ENCODE data around the gene KPTN. TPM values are rescaled to one million over a fixed set of nuclear protein-coding genes. Genes with fewer than 3 reads are reported as not detected.
A peak's percentile ranks its signal among the peaks of the same experiment; 100 is the strongest.

KPTN gene
- total RNA-seq = 10 to 100 TPM in 2 of 6 donors, 1 to 10 TPM in 4; 3.5 to 15.8 (median 7.4) TPM

GRCh38 chr19:47483800-47484690 is at the start of gene KPTN:
Gene KPTN, minus strand, starts transcription at chr19:47484219. Its CDS starts 59 bp downstream, at chr19:47484160.
- Histone ChIP-seq H3K4me1 (peaks cover 5 to 26% (median 13%) of the 10 kb centered on the region in 4 donors), H3K36me3 (peaks cover 1 to 23% (median 11%) of the 10 kb centered on the region in 4 donors), H3K27ac (peak within 1 kb of the TSS; percentile 90 to 95 (median 92)), H3K9me3 (no peaks in the 10 kb centered on the region), H3K27me3 (no peaks in the 10 kb centered on the region), H3K4me3 (peak within 1 kb of the TSS; percentile 53 to 68 (median 62))
- DNase-seq (peak; percentile 91 to 99), ATAC-seq (ENCODE audit: low FRiP score in 2 of 2) (peak; percentile 92 to 95)
- no peak for TF ChIP-seq EP300 (IDR thresholded peaks at IDR 0.05)
- TF ChIP-seq CTCF (IDR thresholded peaks at IDR 0.05) = peak; percentile 89 to 97 (median 94)
- TF ChIP-seq POLR2A (IDR thresholded peaks at IDR 0.05) = peak in 1 of 4 donors; percentile 54
- TF ChIP-seq POLR2AphosphoS5 (IDR thresholded peaks at IDR 0.05) = peak; percentile 62 to 63
- 4 to 7% methylated on average over 19 to 36 of the region's 57 CpGs for WGBS, 2 donors

- Histone ChIP-seq H3K36me3 (no peaks in the 10 kb centered on the region), H3K27me3 (no peaks in the 10 kb centered on the region), H3K9me3 (no peaks in the 10 kb centered on the region), H3K4me3 (no peak overlapping the region), H3K4me1 (no peaks in the 10 kb centered on the region), H3K27ac (no peak overlapping the region)
- TF ChIP-seq POLR2A (IDR thresholded peaks at IDR 0.05) (no peak), EP300 (IDR thresholded peaks at IDR 0.05) (no peak)
- no peak for ATAC-seq (ENCODE audit: low FRiP score in 2 of 2)
- 51 to 66% methylated on average over 10 to 14 of the region's 14 CpGs for WGBS, 2 donors
- no peak for DNase-seq
Measured at GRCh38 chr19:47531640-47532387, 47.8 kb upstream of the KPTN start.

- TF ChIP-seq POLR2AphosphoS5 (IDR thresholded peaks at IDR 0.05) (no peak), CTCF (IDR thresholded peaks at IDR 0.05) (no peak), EP300 (IDR thresholded peaks at IDR 0.05) (no peak), POLR2A (IDR thresholded peaks at IDR 0.05) (no peak)
- H3K36me3 ChIP-seq = no peaks in the 10 kb centered on the region
- H3K27ac ChIP-seq = no peak overlapping the region
- DNase-seq (no peak), ATAC-seq (ENCODE audit: low FRiP score in 2 of 2) (peak; percentile 14 to 28)
- H3K27me3 ChIP-seq = no peaks in the 10 kb centered on the region
- no peaks in the 10 kb centered on the region for H3K9me3 ChIP-seq
- 81 to 87% methylated on average over 15 to 16 of the region's 16 CpGs for WGBS, 2 donors
- H3K4me1 ChIP-seq = peaks cover 0 to 4% (median 0%) of the 10 kb centered on the region in 4 donors
- H3K4me3 ChIP-seq = no peak overlapping the region
Measured at GRCh38 chr19:47529018-47529742, 45.2 kb upstream of the KPTN start.

GRCh38 chr19:47526798-47527197 is 42.8 kb upstream of the KPTN start:
- no peak for TF ChIP-seq POLR2AphosphoS5 (IDR thresholded peaks at IDR 0.05)
- no peak for TF ChIP-seq EP300 (IDR thresholded peaks at IDR 0.05)
- no peak for TF ChIP-seq POLR2A (IDR thresholded peaks at IDR 0.05)
- no peak for TF ChIP-seq CTCF (IDR thresholded peaks at IDR 0.05)
- ATAC-seq (ENCODE audit: low FRiP score in 2 of 2) = no peak
- H3K36me3 ChIP-seq = no peaks in the 10 kb centered on the region
- no peak overlapping the region for H3K27ac ChIP-seq
- H3K27me3 ChIP-seq = no peaks in the 10 kb centered on the region
- no peak overlapping the region for H3K4me3 ChIP-seq
- H3K9me3 ChIP-seq = no peaks in the 10 kb centered on the region
- no peak for DNase-seq
- WGBS, 2 donors = 83 to 90% methylated on average over 3 of the region's 3 CpGs
- peaks cover 6 to 16% (median 11%) of the 10 kb centered on the region in 4 donors for H3K4me1 ChIP-seq

All from upper lobe of left lung (tissue), 6 donors.